ENCODE results near the gene GAMT. TPM values are rescaled to one million over a fixed set of nuclear protein-coding genes. Genes with fewer than 3 reads are reported as not detected.

Gene GAMT
- total and polyA plus RNA-seq, 2 of the 13 experiments (the other 11 are each of a cell fraction or from before 2014, with no cell fraction given), result 115 to 124 TPM

DNA sequence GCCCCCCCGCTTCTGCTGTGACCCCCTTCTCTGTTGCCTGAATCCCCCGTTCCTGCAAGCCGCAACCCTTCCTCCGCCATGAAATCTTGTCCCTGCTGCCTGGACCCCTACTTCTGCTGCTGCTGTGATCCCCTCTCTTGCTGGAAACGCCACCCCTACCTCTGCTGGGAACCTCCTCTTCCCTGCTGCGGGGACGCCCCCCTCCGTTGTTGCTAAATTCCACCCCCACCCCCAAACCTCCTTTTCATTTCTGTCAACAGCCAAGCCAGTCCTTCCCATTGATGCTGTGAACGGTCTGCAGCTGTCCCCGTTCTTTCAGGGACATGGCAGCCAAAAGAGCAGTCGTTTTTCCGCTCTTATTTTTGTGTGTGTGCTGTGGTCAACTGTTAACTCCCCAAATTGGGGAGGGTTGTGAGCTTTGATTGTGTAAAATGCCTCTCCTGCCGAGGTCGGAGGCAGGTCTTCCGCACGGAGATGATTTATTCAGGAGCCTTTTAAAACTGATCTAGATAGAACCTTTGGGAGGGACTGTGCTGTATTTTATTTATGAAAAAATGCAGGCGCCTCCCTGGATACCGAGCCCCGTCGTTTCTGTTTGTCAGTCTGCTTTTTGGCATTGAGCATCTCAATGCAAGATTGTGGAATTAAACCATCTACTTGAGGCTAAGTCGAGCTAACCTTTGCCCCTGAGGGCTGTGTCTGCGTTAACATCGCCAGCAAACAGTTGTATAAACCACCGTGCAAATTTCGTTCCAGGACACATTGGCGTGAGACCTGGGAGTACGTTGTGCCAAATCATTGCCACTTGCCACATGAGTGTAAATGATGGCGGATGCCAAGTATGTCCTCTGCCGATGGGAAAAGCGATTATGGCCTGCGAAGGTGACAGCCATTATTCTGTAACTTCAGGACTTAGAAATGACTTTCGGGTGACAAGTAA lies 45.5 kb downstream of the GAMT start (continued):
- TF ChIP-seq FOXC1 (CRISPR knock-in tag; IDR thresholded peaks at IDR 0.05; ENCODE audit: borderline replicate concordance) (peak; percentile 49; the same call in 1 of the 2 replicates), ZNF713 (CRISPR knock-in tag; IDR thresholded peaks at IDR 0.05) (no peak), PCBP1 (IDR thresholded peaks at IDR 0.05; ENCODE audit: borderline replicate concordance, low read depth, low read length) (no peak), HDAC2 (CRISPR knock-in tag; IDR thresholded peaks at IDR 0.05) (no peak), ZNF414 (CRISPR knock-in tag; IDR thresholded peaks at IDR 0.05) (no peak), ZNF432 (CRISPR knock-in tag; IDR thresholded peaks at IDR 0.05; ENCODE audit: borderline replicate concordance) (no peak), TEAD3 (CRISPR knock-in tag; optimal IDR thresholded peaks at IDR 0.05; ENCODE audit: borderline replicate concordance) (no peak), MAFG (CRISPR knock-in tag; IDR thresholded peaks at IDR 0.05) (no peak), ZNF17 (CRISPR knock-in tag; IDR thresholded peaks at IDR 0.05) (no peak)
- TF ChIP-seq, protein P1, sequence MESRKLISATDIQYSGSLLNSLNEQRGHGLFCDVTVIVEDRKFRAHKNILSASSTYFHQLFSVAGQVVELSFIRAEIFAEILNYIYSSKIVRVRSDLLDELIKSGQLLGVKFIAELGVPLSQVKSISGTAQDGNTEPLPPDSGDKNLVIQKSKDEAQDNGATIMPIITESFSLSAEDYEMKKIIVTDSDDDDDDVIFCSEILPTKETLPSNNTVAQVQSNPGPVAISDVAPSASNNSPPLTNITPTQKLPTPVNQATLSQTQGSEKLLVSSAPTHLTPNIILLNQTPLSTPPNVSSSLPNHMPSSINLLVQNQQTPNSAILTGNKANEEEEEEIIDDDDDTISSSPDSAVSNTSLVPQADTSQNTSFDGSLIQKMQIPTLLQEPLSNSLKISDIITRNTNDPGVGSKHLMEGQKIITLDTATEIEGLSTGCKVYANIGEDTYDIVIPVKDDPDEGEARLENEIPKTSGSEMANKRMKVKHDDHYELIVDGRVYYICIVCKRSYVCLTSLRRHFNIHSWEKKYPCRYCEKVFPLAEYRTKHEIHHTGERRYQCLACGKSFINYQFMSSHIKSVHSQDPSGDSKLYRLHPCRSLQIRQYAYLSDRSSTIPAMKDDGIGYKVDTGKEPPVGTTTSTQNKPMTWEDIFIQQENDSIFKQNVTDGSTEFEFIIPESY (CRISPR knock-in tag; IDR thresholded peaks at IDR 0.05), result peak; percentile 50

Data from HepG2 (cell line).